ENCODE measurements around the gene SERINC2. TPM values are rescaled to one million over a fixed set of nuclear protein-coding genes. Genes with fewer than 3 reads are reported as not detected.

SERINC2 gene
- total and polyA plus RNA-seq, 9 of the 15 experiments (the other 6 are each of a cell fraction or from before 2014, with no cell fraction given) = 0.07 to 1.2 (median 0.70) TPM; not detected in 2

GRCh38 chr1:31470794-31471315, 57.8 kb downstream of the SERINC2 start (continued):
- TF ChIP-seq ZNF592 (IDR thresholded peaks at IDR 0.05) (no peak), NCOA2 (IDR thresholded peaks at IDR 0.05; ENCODE audit: partially characterized antibody in 2 of 2) (no peak), PATZ1 (CRISPR knock-in tag; IDR thresholded peaks at IDR 0.05; ENCODE audit: borderline replicate concordance) (no peak), NR4A1 (CRISPR knock-in tag; IDR thresholded peaks at IDR 0.05) (no peak), NR4A1 (tag; IDR thresholded peaks at IDR 0.05) (no peak), SRF (CRISPR knock-in tag; IDR thresholded peaks at IDR 0.05) (no peak), HMBOX1 (IDR thresholded peaks at IDR 0.05) (no peak), FUS (optimal IDR thresholded peaks at IDR 0.05; ENCODE audit: low read depth, low read length) (no peak), ZNF133 (CRISPR knock-in tag; IDR thresholded peaks at IDR 0.05) (no peak), TOE1 (IDR thresholded peaks at IDR 0.05; ENCODE audit: borderline replicate concordance) (no peak), TOE1 (CRISPR knock-in tag; IDR thresholded peaks at IDR 0.05; ENCODE audit: borderline replicate concordance, low read depth) (no peak), NFIC (IDR thresholded peaks at IDR 0.05) (no peak), ESRRA (IDR thresholded peaks at IDR 0.05; ENCODE audit: borderline replicate concordance, low read depth) (no peak)

Measured in K562 (cell line).